ENCODE measurements around the gene ZDHHC13. TPM values are rescaled to one million over a fixed set of nuclear protein-coding genes. Genes with fewer than 3 reads are reported as not detected.

Gene ZDHHC13
- total and polyA plus RNA-seq, 2 of the 8 experiments (the other 6 are each of a cell fraction or from before 2014, with no cell fraction given) = 22.4 to 24.1 TPM

DNA sequence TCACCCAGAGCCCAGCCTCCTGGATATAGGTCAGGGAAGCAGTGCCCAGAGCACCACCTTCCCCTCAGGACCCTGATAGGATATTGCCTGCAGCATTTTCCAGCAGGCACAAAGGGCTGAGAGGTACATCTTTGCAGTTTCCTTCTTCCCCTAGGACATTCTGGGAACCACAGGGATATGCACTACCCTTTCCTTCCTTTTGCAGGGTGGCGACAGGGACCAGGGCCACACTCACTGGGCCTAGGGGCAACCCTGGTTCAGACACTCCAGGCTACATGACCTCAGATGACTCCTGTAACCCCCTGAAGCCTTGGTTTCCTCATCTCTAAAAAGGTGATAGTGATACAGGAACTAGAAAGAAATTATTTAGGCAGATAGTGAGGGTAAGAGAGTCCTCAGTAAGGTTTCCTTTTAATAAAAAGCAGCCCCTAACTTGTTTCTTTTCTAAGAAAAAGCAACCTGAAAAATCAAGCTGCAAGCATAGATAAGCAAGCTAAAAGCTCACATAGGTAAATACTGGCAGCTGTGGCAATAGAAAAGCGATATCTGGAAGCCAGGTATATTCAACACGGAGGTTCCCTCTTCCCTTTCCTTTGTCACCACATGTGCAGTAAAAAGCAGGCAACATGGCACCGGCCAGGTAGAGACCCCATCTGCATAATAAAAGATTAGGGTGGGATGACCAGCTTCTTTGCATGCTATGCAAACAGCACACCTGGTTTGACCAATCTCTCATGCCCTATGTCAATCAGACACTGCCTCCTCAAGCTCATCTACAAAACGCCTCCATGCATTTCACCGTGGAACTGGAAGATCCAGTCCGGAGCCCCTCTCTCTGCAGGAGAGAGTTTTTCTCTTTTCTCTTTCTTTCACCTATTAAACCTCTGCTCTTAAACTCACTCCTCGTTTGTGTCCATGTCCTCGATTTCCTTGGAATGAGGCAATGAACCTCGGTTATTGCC lies 43.2 kb upstream of the ZDHHC13 start:
- peak overlapping the region; percentile 73 for H2BK120ac ChIP-seq (replicated peaks; ENCODE audit: low read depth, low read length)
- no peaks in the 10 kb centered on the region for H4K20me1 ChIP-seq (replicated peaks in 1 of 2; ENCODE audit: control insufficient read depth in 1 of 2, insufficient read depth in 2 of 2, low read length in 2 of 2)
- no peak overlapping the region for H3K4me3 ChIP-seq (ENCODE audit: extremely low read depth in 1 of 4, insufficient read depth in 2 of 4, low read depth in 3 of 4, low read length in 4 of 4)
- peak overlapping the region; percentile 28; the same call in 1 of the 2 replicates for H2BK12ac ChIP-seq (ENCODE audit: low read depth, low read length)
- H2BK5ac ChIP-seq (ENCODE audit: low read depth, low read length) = peak overlapping the region; percentile 61; the same call in 1 of the 2 replicates
- ChIA-PET POLR2A (ENCODE audit: partially characterized antibody) (interaction anchor here (0.7 to 1.2 kb wide), 4 partner anchors 35 to 661 kb away, joined by 3 to 4 read pairs (median 3); partner anchors contain the start of genes LDHC and ZDHHC13), CTCF (ENCODE audit: partially characterized antibody) (interaction anchor here (0.9 to 3.4 kb wide), 14 partner anchors 7 to 574 kb away, joined by 3 to 29 read pairs (median 4); partner anchors contain the start of genes MRGPRX2 and ZDHHC13)
- FAIRE-seq = peak; percentile 48
- 0 out of 2 replicates have a peak overlapping the region, but pooled peaks have one; percentile 34 for H2AFZ ChIP-seq (ENCODE audit: low read length)
- H3K18ac ChIP-seq (ENCODE audit: extremely low read depth, low read length) = peak overlapping the region; percentile 81; the same call in 1 of the 2 replicates
- H3K23ac ChIP-seq (ENCODE audit: insufficient read length) = no peak overlapping the region
- peaks cover 2 to 8% (median 7%) of the 10 kb centered on the region in 4 experiments; a peak in 4 of 7 replicates for H3K4me1 ChIP-seq (replicated peaks in 1 of 4; ENCODE audit: control insufficient read depth in 3 of 4, insufficient read depth in 4 of 4, low read length in 3 of 4)
- DNase-seq (ENCODE audit: low read depth in 1 of 2, low spot score in 2 of 2) = peak in 1 of 2 experiments; percentile 46
- peak overlapping the region; percentile 89 for H4K91ac ChIP-seq (replicated peaks; ENCODE audit: insufficient read length, low read length)
- H4K8ac ChIP-seq (ENCODE audit: extremely low read depth, insufficient read depth, low read length) = no peak overlapping the region; the same call in 1 of the 2 replicates
- H3K27me3 ChIP-seq (replicated peaks in 1 of 4; ENCODE audit: control insufficient read depth in 3 of 4, extremely low read depth in 1 of 4, insufficient read depth in 3 of 4, low read length in 3 of 4) = no peaks in the 10 kb centered on the region
- no peaks in the 10 kb centered on the region for H3K79me1 ChIP-seq (ENCODE audit: low read depth, low read length)
- peak overlapping the region; percentile 10 for H3K56ac ChIP-seq (replicated peaks; ENCODE audit: insufficient read length, low read depth, low read length)
- H3K79me2 ChIP-seq (ENCODE audit: control insufficient read depth in 1 of 2, insufficient read depth in 2 of 2, low read length in 2 of 2) = no peaks in the 10 kb centered on the region
- peak overlapping the region; percentile 75 for H3K4ac ChIP-seq (replicated peaks; ENCODE audit: insufficient read length, low read depth, low read length)
- H2AK5ac ChIP-seq (ENCODE audit: low read depth, low read length) = no peak overlapping the region
- H3K9me3 ChIP-seq (ENCODE audit: insufficient read depth in 2 of 2, low read depth in 1 of 2, low read length in 1 of 2) = no peaks in the 10 kb centered on the region
- TF ChIP-seq CEBPB (IDR thresholded peaks at IDR 0.05; ENCODE audit: low read depth, low read length) (0 out of 2 replicates have a peak, but pooled peaks have one; percentile 3), YY1 (IDR thresholded peaks at IDR 0.05; ENCODE audit: low read depth, low read length) (0 out of 2 replicates have a peak, but pooled peaks have one; percentile 40), POU5F1 (IDR thresholded peaks at IDR 0.05; ENCODE audit: low read depth, low read length) (peak; percentile 17; the same call in 1 of the 2 replicates), RBBP5 (IDR thresholded peaks at IDR 0.05; ENCODE audit: borderline replicate concordance, low read depth, low read length) (no peak; the same call in 1 of the 2 replicates), ASH2L (IDR thresholded peaks at IDR 0.05; ENCODE audit: low read length) (peak; percentile 42), SAP30 (IDR thresholded peaks at IDR 0.05; ENCODE audit: insufficient read depth, insufficient replicate concordance, low read length) (no peak)
- TF ChIP-seq, protein P1, sequence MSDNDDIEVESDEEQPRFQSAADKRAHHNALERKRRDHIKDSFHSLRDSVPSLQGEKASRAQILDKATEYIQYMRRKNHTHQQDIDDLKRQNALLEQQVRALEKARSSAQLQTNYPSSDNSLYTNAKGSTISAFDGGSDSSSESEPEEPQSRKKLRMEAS (IDR thresholded peaks at IDR 0.05) = peak; percentile 41; the same call in 1 of the 2 replicates
- peak overlapping the region; percentile 24 to 48; a peak in 2 of 4 replicates for H3K4me2 ChIP-seq (ENCODE audit: insufficient read depth in 1 of 2, low read depth in 2 of 2, low read length in 2 of 2)
- H3K9ac ChIP-seq (replicated peaks in 1 of 4; ENCODE audit: extremely low read depth in 1 of 4, low read depth in 3 of 4, low read length in 3 of 4) = no peak overlapping the region
- no peak overlapping the region for H4K5ac ChIP-seq (ENCODE audit: insufficient read length, low read depth, low read length)
- H2BK20ac ChIP-seq (ENCODE audit: low read length) = peak overlapping the region; percentile 15; the same call in 1 of the 2 replicates
- no peak overlapping the region; the same call in 1 of the 2 replicates for H2BK15ac ChIP-seq (ENCODE audit: low read length)
- no peaks in the 10 kb centered on the region for H3K36me3 ChIP-seq (ENCODE audit: control insufficient read depth in 2 of 4, insufficient read depth in 4 of 4, low read length in 3 of 4)
- WGBS, 2 experiments (ENCODE audit: extremely low coverage in 1 of 2, insufficient coverage in 1 of 2, insufficient read length in 1 of 2, insufficient replicate concordance in 2 of 2, low coverage in 1 of 2, low lambda C conversion rate in 2 of 2, missing lambda C conversion rate in 1 of 2) = 55% methylated on average over 9 of the region's 10 CpGs; no CpG with 5 or more reads in 1 of the 2 experiments
- H3K27ac ChIP-seq (ENCODE audit: low read depth, low read length) = peak overlapping the region; percentile 49; the same call in 1 of the 2 replicates
- H3K23me2 ChIP-seq (ENCODE audit: low read depth, low read length) = no peaks in the 10 kb centered on the region
- no peak overlapping the region for H3K14ac ChIP-seq (ENCODE audit: insufficient read length)
